ENCODE measurements around the gene MYRFL.

DNA sequence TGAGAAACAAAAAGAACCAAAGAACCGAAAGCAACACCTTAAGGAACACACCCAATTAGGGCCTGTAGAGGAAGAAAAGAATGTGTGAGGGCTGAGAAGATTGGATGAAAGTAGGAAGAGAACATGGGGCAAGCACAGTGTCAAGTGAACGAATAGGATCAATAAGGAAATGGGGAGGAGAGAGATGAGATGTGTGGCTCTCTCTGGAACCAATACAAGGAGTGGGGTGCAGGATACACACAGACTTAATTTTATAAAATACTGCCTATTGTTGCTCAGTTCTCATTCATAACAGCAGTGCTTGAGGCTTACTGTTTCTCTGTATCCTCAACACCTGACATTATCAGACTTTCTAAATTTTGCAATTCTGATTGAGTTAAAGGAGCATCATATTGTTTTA, 93.3 kb downstream of the MYRFL start:
- no peak for TF ChIP-seq MXI1 (IDR thresholded peaks at IDR 0.05; ENCODE audit: low read depth, low read length)
- no peak for TF ChIP-seq RXRA (IDR thresholded peaks at IDR 0.05; ENCODE audit: borderline replicate concordance, low read depth)
- TF ChIP-seq CTCF (IDR thresholded peaks at IDR 0.05): no peak
- no peak for TF ChIP-seq SMC3 (IDR thresholded peaks at IDR 0.05; ENCODE audit: low read depth, low read length)
- TF ChIP-seq, protein P1, sequence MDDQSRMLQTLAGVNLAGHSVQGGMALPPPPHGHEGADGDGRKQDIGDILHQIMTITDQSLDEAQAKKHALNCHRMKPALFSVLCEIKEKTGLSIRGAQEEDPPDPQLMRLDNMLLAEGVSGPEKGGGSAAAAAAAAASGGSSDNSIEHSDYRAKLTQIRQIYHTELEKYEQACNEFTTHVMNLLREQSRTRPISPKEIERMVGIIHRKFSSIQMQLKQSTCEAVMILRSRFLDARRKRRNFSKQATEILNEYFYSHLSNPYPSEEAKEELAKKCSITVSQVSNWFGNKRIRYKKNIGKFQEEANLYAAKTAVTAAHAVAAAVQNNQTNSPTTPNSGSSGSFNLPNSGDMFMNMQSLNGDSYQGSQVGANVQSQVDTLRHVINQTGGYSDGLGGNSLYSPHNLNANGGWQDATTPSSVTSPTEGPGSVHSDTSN (IDR thresholded peaks at IDR 0.05): no peak
- TF ChIP-seq GATA2 (CRISPR knock-in tag; IDR thresholded peaks at IDR 0.05): no peak
- TF ChIP-seq ZBTB33 (IDR thresholded peaks at IDR 0.05; ENCODE audit: borderline replicate concordance, low read depth): no peak
- TF ChIP-seq JUND (IDR thresholded peaks at IDR 0.05): no peak
- TF ChIP-seq, protein P2, sequence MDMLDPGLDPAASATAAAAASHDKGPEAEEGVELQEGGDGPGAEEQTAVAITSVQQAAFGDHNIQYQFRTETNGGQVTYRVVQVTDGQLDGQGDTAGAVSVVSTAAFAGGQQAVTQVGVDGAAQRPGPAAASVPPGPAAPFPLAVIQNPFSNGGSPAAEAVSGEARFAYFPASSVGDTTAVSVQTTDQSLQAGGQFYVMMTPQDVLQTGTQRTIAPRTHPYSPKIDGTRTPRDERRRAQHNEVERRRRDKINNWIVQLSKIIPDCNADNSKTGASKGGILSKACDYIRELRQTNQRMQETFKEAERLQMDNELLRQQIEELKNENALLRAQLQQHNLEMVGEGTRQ (IDR thresholded peaks at IDR 0.05; ENCODE audit: borderline replicate concordance, low read depth, low read length): no peak
- no peak for TF ChIP-seq FOXJ3 (CRISPR knock-in tag; IDR thresholded peaks at IDR 0.05)
- TF ChIP-seq EZH2phosphoT487 (IDR thresholded peaks at IDR 0.05; ENCODE audit: borderline replicate concordance, low read depth): no peak
- TF ChIP-seq YY1 (IDR thresholded peaks at IDR 0.05; ENCODE audit: low read depth): no peak
- no peak for TF ChIP-seq RCOR1 (IDR thresholded peaks at IDR 0.05; ENCODE audit: low read length)

Data from SK-N-SH (cell line).